ENCODE data around the gene CDK15. TPM values are rescaled to one million over a fixed set of nuclear protein-coding genes. Genes with fewer than 3 reads are reported as not detected.
A peak's percentile ranks its signal among the peaks of the same experiment; 100 is the strongest.

CDK15 gene
- total and polyA plus RNA-seq, 2 experiments from 2014 or later: 0.27 TPM; not detected in 1

GRCh38 chr2:201904538-201905420, 98.4 kb downstream of the CDK15 start:
- no peak overlapping the region; the same call in 1 of the 2 replicates for H3K27ac Mint-ChIP-seq
- H3K4me3 Mint-ChIP-seq: no peak overlapping the region
- no peaks in the 10 kb centered on the region for H3K27me3 ChIP-seq (ENCODE audit: insufficient read depth)
- TF ChIP-seq, protein P1, sequence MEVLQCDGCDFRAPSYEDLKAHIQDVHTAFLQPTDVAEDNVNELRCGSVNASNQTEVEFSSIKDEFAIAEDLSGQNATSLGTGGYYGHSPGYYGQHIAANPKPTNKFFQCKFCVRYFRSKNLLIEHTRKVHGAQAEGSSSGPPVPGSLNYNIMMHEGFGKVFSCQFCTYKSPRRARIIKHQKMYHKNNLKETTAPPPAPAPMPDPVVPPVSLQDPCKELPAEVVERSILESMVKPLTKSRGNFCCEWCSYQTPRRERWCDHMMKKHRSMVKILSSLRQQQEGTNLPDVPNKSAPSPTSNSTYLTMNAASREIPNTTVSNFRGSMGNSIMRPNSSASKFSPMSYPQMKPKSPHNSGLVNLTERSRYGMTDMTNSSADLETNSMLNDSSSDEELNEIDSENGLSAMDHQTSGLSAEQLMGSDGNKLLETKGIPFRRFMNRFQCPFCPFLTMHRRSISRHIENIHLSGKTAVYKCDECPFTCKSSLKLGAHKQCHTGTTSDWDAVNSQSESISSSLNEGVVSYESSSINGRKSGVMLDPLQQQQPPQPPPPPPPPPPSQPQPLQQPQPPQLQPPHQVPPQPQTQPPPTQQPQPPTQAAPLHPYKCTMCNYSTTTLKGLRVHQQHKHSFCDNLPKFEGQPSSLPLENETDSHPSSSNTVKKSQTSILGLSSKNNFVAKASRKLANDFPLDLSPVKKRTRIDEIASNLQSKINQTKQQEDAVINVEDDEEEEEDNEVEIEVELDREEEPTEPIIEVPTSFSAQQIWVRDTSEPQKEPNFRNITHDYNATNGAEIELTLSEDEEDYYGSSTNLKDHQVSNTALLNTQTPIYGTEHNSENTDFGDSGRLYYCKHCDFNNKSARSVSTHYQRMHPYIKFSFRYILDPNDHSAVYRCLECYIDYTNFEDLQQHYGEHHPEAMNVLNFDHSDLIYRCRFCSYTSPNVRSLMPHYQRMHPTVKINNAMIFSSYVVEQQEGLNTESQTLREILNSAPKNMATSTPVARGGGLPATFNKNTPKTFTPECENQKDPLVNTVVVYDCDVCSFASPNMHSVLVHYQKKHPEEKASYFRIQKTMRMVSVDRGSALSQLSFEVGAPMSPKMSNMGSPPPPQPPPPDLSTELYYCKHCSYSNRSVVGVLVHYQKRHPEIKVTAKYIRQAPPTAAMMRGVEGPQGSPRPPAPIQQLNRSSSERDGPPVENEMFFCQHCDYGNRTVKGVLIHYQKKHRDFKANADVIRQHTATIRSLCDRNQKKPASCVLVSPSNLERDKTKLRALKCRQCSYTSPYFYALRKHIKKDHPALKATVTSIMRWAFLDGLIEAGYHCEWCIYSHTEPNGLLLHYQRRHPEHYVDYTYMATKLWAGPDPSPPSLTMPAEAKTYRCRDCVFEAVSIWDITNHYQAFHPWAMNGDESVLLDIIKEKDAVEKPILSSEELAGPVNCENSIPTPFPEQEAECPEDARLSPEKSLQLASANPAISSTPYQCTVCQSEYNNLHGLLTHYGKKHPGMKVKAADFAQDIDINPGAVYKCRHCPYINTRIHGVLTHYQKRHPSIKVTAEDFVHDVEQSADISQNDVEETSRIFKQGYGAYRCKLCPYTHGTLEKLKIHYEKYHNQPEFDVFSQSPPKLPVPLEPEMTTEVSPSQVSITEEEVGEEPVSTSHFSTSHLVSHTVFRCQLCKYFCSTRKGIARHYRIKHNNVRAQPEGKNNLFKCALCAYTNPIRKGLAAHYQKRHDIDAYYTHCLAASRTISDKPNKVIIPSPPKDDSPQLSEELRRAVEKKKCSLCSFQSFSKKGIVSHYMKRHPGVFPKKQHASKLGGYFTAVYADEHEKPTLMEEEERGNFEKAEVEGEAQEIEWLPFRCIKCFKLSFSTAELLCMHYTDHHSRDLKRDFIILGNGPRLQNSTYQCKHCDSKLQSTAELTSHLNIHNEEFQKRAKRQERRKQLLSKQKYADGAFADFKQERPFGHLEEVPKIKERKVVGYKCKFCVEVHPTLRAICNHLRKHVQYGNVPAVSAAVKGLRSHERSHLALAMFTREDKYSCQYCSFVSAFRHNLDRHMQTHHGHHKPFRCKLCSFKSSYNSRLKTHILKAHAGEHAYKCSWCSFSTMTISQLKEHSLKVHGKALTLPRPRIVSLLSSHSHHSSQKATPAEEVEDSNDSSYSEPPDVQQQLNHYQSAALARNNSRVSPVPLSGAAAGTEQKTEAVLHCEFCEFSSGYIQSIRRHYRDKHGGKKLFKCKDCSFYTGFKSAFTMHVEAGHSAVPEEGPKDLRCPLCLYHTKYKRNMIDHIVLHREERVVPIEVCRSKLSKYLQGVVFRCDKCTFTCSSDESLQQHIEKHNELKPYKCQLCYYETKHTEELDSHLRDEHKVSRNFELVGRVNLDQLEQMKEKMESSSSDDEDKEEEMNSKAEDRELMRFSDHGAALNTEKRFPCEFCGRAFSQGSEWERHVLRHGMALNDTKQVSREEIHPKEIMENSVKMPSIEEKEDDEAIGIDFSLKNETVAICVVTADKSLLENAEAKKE (CRISPR knock-in tag; IDR thresholded peaks at IDR 0.05): no peak
- TF ChIP-seq CREB1 (CRISPR knock-in tag; IDR thresholded peaks at IDR 0.05; ENCODE audit: low read depth): no peak
- no peak for TF ChIP-seq STAT1 (IDR thresholded peaks at IDR 0.05; ENCODE audit: unreplicated experiment)
- no peak for TF ChIP-seq EZH2 (IDR thresholded peaks at IDR 0.05; ENCODE audit: low read depth, unreplicated experiment)
- no peak for TF ChIP-seq EZH2phosphoT487 (IDR thresholded peaks at IDR 0.05; ENCODE audit: unreplicated experiment)
- no peak for TF ChIP-seq CTCF (conservative IDR thresholded peaks at IDR 0.05; ENCODE audit: low read depth in 2 of 2)
- TF ChIP-seq, protein P2, sequence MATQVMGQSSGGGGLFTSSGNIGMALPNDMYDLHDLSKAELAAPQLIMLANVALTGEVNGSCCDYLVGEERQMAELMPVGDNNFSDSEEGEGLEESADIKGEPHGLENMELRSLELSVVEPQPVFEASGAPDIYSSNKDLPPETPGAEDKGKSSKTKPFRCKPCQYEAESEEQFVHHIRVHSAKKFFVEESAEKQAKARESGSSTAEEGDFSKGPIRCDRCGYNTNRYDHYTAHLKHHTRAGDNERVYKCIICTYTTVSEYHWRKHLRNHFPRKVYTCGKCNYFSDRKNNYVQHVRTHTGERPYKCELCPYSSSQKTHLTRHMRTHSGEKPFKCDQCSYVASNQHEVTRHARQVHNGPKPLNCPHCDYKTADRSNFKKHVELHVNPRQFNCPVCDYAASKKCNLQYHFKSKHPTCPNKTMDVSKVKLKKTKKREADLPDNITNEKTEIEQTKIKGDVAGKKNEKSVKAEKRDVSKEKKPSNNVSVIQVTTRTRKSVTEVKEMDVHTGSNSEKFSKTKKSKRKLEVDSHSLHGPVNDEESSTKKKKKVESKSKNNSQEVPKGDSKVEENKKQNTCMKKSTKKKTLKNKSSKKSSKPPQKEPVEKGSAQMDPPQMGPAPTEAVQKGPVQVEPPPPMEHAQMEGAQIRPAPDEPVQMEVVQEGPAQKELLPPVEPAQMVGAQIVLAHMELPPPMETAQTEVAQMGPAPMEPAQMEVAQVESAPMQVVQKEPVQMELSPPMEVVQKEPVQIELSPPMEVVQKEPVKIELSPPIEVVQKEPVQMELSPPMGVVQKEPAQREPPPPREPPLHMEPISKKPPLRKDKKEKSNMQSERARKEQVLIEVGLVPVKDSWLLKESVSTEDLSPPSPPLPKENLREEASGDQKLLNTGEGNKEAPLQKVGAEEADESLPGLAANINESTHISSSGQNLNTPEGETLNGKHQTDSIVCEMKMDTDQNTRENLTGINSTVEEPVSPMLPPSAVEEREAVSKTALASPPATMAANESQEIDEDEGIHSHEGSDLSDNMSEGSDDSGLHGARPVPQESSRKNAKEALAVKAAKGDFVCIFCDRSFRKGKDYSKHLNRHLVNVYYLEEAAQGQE (IDR thresholded peaks at IDR 0.05; ENCODE audit: unreplicated experiment): no peak
- no peak for TF ChIP-seq ETS1 (IDR thresholded peaks at IDR 0.05)
- TF ChIP-seq JUNB (IDR thresholded peaks at IDR 0.05; ENCODE audit: unreplicated experiment): no peak
- no peak for TF ChIP-seq ZNF331 (CRISPR knock-in tag; IDR thresholded peaks at IDR 0.05; ENCODE audit: low read depth)
- no peak for TF ChIP-seq ZNF114 (CRISPR knock-in tag; IDR thresholded peaks at IDR 0.05)
- no peak for TF ChIP-seq POLR2AphosphoS5 (IDR thresholded peaks at IDR 0.05; ENCODE audit: low read depth)
- TF ChIP-seq NANOG (IDR thresholded peaks at IDR 0.05; ENCODE audit: borderline replicate concordance): no peak
- ATAC-seq (peak; percentile 88), DNase-seq (ENCODE audit: low spot score) (peak; percentile 49)
- H3K27ac ChIP-seq (ENCODE audit: low read depth): no peak overlapping the region
- H3K4me1 ChIP-seq (ENCODE audit: insufficient read depth): peaks cover 44% of the 10 kb centered on the region
- no peaks in the 10 kb centered on the region for H3K9me3 Mint-ChIP-seq
- no peak overlapping the region for H3K4me2 ChIP-seq
- no peak overlapping the region for H2AFZ ChIP-seq
- H3K36me3 ChIP-seq (ENCODE audit: insufficient read depth): no peaks in the 10 kb centered on the region
- peaks cover 1% of the 10 kb centered on the region for H3K27me3 Mint-ChIP-seq (ENCODE audit: insufficient read depth, low read depth, poor library complexity)
- peaks cover 50% of the 10 kb centered on the region for H3K4me1 Mint-ChIP-seq
- H4K20me1 ChIP-seq (replicated peaks; ENCODE audit: insufficient read depth): no peaks in the 10 kb centered on the region
- H3K36me3 Mint-ChIP-seq (ENCODE audit: low read depth): no peaks in the 10 kb centered on the region
- no peaks in the 10 kb centered on the region for H3K79me2 ChIP-seq (replicated peaks; ENCODE audit: insufficient read depth)
- H3K4me3 ChIP-seq: no peak overlapping the region
- H3K9me2 ChIP-seq (ENCODE audit: insufficient read depth): peaks cover 1% of the 10 kb centered on the region; the same call in 1 of the 2 replicates
- no peaks in the 10 kb centered on the region; the same call in 1 of the 2 replicates for H3F3A ChIP-seq (replicated peaks; ENCODE audit: low read depth)
